ENCODE data around the gene LHX3.
A peak's percentile ranks its signal among the peaks of the same experiment; 100 is the strongest.

Gene LHX3

GRCh38 chr9:136177224-136177623 lies 27.7 kb downstream of the LHX3 start:
- no peak for DNase-seq (ENCODE audit: low spot score)

DNA sequence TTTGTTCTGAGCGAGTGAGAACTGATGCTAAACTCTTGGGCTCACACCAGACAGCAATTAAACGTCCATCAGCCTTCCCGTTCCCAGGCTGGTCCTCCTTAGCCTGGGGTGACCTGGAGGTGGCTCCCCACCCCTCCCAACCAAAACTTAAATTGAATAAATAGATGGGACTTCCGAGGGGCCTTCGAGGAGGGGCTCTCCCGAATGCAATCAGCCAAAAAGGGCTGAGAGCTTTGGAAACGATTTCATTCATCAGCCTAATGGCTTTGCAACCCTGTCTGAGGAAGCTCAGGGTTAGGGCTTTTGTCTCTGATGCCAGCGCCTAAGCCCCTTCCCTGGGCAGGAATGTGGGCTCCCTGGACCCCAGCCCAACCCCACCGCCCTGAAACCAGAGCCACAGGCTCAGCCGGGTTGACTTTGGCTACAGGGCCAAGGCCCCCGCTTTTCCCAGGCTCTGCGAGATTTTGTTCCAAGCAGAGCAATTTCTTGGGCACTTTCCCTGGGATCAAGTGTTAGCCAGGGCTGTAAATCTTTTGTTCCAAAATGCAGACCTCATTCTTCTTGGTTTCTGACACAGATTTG lies 29.2 kb downstream of the LHX3 start:
- no peak for DNase-seq (ENCODE audit: low spot score)

GRCh38 chr9:136174779-136175615 lies 29.9 kb downstream of the LHX3 start:
- no peak for DNase-seq (ENCODE audit: low spot score)

GRCh38 chr9:136173648-136174290 lies 31.2 kb downstream of the LHX3 start:
- no peak for DNase-seq (ENCODE audit: low spot score)

GRCh38 chr9:136172412-136173079 lies 32.4 kb downstream of the LHX3 start:
- no peak for DNase-seq (ENCODE audit: low spot score)

- DNase-seq (ENCODE audit: low spot score) = no peak
Observed at GRCh38 chr9:136171801-136172411, 33.0 kb downstream of the LHX3 start.

- DNase-seq (ENCODE audit: low spot score) = peak; percentile 49
Observed at GRCh38 chr9:136171009-136171800, 33.7 kb downstream of the LHX3 start.

- no peak for DNase-seq (ENCODE audit: low spot score)
Observed at GRCh38 chr9:136170006-136170901, 34.7 kb downstream of the LHX3 start.

DNA sequence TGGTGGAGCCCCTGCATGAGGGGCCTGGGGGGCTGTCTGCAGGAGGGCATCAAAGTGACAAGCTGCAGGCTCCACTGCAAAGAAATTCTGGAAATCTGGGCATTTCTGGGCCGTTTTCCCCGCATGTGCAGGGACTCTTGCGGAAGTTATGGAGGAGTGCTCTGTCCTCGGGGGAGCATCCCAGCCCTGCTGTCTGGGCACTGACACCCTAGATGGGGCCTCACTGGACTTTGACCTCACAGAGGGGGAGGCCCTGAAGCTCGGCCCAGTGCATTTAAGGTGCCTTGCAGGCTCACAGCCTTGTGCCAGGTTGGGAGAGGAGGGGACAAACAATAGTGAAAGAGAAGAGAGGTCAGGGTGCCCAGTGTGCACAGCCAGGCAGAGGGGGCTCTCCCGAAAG lies 35.4 kb downstream of the LHX3 start:
- DNase-seq (ENCODE audit: low spot score) = no peak

GRCh38 chr9:136163248-136163850 lies 41.6 kb downstream of the LHX3 start:
- DNase-seq (ENCODE audit: low spot score) = no peak

DNA sequence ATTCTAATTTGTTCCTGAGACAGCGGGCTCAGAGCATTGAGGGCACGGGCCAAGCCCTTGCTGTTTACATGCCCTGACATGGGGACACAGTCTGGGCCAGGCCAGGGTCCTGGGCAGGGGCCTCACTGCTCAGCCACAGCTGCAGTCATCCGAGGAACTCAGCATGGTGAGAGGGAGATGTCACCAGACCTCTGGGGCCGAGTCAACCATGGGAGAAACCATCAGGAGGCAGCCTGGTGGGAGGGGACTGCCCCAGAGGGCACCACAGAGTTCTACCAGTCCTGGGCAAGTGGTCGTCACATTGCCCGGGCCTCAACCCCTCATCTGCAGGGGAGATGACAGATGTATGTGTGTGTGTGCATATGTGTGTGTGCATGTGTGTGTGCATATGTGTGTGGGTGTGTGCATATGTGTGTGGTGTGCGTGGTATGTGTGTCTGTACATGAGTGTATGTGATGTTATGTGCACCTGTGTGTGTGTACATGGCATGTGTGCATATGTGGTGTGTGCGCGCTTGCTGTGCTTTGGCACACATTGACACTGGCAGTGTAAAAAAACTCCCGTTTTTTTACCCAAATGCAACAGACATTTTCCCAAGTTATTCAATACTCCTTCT lies 43.8 kb downstream of the LHX3 start:
- no peak for DNase-seq (ENCODE audit: low spot score)

DNA sequence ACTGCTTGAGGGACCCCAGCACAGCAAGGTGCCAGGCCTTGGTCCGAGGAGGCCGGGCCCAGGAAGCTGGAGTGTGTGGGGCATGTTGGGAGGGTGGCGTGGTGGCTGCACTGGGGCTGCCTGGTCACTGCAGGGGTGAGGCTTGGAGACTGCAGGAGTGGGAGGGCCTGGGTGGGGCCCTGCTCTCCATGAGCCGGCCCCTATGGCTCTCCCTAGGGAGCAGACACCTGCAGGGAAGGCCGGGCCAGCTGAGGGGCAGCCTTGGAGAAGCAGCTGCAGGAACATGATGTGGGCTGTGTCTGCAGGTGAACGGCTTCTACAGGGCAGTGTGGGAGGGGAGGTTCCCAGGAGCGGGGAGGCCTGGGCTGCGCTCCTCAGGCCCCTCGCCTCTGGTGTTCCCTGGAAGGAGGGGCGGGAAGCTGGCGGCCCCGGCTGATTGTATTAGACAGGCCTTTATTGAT lies 44.5 kb downstream of the LHX3 start:
- no peak for DNase-seq (ENCODE audit: low spot score)

DNA sequence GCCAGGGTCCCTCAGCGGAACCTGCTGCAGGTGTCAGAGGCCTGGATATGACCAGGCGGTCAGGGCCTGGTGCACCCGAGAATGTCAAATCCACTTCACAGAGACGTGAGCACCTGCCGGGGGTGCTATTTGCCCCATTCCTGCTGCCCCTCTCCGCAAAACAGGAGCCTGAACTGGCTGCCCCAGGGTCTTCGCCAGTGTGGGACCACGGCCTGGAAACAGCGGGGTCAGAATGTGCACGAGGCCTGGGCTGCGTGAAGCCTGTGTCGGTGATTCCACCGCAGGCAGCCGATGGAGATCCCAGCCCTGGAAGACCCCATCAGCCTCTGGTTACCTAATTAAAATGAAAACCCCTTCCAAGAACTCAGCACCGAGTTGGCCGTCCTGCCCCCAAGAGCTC lies 45.1 kb downstream of the LHX3 start:
- DNase-seq (ENCODE audit: low spot score) = no peak

GRCh38 chr9:136157477-136158265 lies 47.3 kb downstream of the LHX3 start:
- DNase-seq (ENCODE audit: low spot score) = no peak

- no peak for DNase-seq (ENCODE audit: low spot score)
Observed at GRCh38 chr9:136156209-136157120, 48.5 kb downstream of the LHX3 start.

DNA sequence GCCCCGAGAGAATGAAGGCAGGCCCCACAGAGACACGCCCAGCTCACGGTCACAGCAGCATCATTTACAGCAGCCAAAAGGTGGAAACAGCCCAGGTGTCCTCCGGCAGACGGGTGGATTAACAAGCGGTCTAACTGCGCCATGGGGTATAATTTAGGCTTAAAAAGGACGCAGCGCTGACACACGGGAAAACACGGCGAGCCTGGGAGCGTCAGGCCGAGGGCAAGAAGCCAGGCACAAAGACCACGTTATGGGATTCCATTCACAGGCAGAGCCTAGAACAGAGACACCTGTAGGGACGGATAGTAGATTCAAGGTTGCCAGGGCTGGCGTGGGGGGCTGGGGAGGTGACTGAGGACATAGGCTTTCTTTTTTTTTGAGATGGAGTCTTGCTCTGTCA lies 49.4 kb downstream of the LHX3 start:
- no peak for DNase-seq (ENCODE audit: low spot score)

DNA sequence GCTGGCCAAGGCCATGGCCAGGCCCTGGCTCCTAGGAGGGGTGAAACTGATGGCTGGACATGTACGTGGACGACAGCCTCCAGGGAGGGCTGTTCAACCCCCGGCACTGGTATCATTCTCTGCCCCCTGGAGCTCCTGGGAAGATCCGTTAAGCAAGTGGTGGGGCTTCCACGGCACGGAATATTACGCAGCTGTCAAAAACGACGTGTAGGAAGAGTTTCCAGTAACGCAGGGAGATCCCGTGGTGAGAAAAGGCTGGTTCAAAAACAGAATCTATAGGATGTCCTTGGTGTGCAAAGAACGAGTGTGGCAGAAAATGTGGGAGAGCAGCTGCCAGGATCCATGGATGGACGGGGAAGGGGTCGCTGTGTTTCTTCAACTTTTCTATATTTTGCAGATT lies 50.0 kb downstream of the LHX3 start:
- DNase-seq (ENCODE audit: low spot score) = no peak

Data from SW480 (cell line).